HepG2 (cell line): ENCODE measurements around the gene NPFFR1.

Source experiments
- HNRNPUL1 ChIP-seq: fragments of 200-400 bp; formaldehyde crosslinking; IDR thresholded peaks from 2 replicates; pipeline ENCODE4 v1.6.1; 2017; ENCODE audit warnings: low read depth, mild to moderate bottlenecking, low read length, moderate library complexity
- SMARCC2 ChIP-seq: fragments of 450-650 bp; IDR thresholded peaks from 2 replicates; pipeline ENCODE4 v1.6.1; 2017; ENCODE audit warnings: antibody characterized with exemption, mild to moderate bottlenecking
- TCF7 ChIP-seq: sonication (generic); IDR thresholded peaks from 2 replicates; pipeline ENCODE4 v1.6.1; 2016; ENCODE audit warnings: antibody characterized with exemption, low read depth
- TF ChIP-seq, protein P1 (sequence below): sonication (generic); formaldehyde crosslinking; IDR thresholded peaks from 2 replicates; pipeline ENCODE4 v1.8.1; 2022; ENCODE audit warnings: mild to moderate bottlenecking, missing genetic modification reagents

- TF ChIP-seq HNRNPUL1, result no peak
- TF ChIP-seq, protein P1, sequence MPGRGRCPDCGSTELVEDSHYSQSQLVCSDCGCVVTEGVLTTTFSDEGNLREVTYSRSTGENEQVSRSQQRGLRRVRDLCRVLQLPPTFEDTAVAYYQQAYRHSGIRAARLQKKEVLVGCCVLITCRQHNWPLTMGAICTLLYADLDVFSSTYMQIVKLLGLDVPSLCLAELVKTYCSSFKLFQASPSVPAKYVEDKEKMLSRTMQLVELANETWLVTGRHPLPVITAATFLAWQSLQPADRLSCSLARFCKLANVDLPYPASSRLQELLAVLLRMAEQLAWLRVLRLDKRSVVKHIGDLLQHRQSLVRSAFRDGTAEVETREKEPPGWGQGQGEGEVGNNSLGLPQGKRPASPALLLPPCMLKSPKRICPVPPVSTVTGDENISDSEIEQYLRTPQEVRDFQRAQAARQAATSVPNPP (CRISPR knock-in tag), result no peak
- TF ChIP-seq SMARCC2, result no peak
- TF ChIP-seq TCF7, result no peak
Observed at GRCh38 chr10:70272925-70273316, 10.9 kb downstream of the NPFFR1 start.
